ENCODE measurements around the gene DIDO1.
A peak's percentile ranks its signal among the peaks of the same experiment; 100 is the strongest.

The DIDO1 gene

DNA sequence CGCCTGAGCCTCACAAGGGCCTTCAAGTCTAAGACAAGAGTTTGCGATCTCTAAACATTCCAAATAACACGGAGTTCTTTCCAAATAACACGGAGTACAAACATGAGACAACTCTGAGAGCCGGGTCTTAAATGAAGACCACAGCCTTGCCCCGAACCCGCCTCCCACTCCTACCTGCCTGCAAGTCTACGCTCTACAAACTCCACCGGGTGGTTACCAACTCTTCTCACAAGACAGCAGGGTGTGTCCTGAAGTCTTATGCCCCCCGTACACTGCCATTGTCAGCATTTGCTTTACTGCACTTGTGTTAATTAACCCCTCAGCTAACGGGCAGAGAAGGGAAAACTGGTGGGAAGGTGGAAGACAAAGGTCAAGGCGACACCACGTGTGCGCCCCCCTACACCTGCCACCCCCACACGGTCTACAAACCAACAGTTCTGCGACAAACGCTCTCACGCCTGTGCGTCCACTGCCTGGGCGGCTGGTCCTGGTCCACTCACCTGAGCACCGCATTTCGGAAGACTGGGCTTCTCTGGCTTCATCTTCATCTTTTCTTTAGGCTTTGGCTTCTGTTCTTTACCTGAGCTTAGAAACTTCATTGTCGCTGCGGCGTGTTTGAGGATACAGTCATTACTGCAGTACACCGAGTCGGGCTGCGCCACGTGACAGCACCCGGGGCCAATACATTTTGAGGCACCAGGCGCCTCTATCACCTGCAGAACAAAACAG, 19.5 kb downstream of the DIDO1 start:
- Histone ChIP-seq H3K27ac (ENCODE audit: low read depth, low read length, severe bottlenecking) (no peak overlapping the region), H3K9me3 (ENCODE audit: control insufficient read depth, low read length) (no peaks in the 10 kb centered on the region), H3K4me3 (ENCODE audit: extremely low read depth, insufficient read depth, low read length, poor library complexity, severe bottlenecking) (no peak overlapping the region), H3K4me1 (ENCODE audit: control insufficient read depth, insufficient read depth, low read length, poor library complexity, severe bottlenecking) (no peaks in the 10 kb centered on the region), H3K36me3 (ENCODE audit: control insufficient read depth, insufficient read depth, low read length) (peaks cover 99% of the 10 kb centered on the region)
- WGBS, 2 experiments (ENCODE audit: insufficient coverage in 2 of 2): 95 to 98% methylated on average over 23 to 30 of the region's 31 CpGs

DNA sequence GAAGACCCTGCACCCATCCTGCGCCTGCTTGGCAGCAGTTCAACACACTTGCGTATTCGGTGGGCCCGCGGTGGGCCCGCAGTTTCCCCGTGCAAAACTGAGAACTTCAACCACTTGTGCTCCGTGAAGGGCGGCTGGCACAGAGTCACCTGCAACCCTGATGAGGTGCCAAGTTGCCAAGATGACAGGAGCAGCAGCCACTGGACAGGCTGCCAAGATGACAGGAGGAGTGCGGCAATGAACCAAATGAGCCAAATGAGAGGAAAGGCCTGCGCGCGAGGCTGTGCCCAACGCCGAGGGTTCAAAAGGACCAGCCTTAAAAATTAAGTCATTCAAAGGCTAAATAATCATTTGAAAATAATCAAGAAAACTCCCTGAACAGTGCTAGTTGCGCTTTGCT, 20.1 kb downstream of the DIDO1 start:
- Histone ChIP-seq H3K9me3 (ENCODE audit: control insufficient read depth, low read length) (no peaks in the 10 kb centered on the region), H3K27ac (ENCODE audit: low read depth, low read length, severe bottlenecking) (no peak overlapping the region), H3K4me1 (ENCODE audit: control insufficient read depth, insufficient read depth, low read length, poor library complexity, severe bottlenecking) (no peaks in the 10 kb centered on the region), H3K4me3 (ENCODE audit: extremely low read depth, insufficient read depth, low read length, poor library complexity, severe bottlenecking) (no peak overlapping the region), H3K36me3 (ENCODE audit: control insufficient read depth, insufficient read depth, low read length) (peaks cover 99% of the 10 kb centered on the region)
- WGBS, 2 experiments (ENCODE audit: insufficient coverage in 2 of 2): 94 to 97% methylated on average over 16 of the region's 16 CpGs

DNA sequence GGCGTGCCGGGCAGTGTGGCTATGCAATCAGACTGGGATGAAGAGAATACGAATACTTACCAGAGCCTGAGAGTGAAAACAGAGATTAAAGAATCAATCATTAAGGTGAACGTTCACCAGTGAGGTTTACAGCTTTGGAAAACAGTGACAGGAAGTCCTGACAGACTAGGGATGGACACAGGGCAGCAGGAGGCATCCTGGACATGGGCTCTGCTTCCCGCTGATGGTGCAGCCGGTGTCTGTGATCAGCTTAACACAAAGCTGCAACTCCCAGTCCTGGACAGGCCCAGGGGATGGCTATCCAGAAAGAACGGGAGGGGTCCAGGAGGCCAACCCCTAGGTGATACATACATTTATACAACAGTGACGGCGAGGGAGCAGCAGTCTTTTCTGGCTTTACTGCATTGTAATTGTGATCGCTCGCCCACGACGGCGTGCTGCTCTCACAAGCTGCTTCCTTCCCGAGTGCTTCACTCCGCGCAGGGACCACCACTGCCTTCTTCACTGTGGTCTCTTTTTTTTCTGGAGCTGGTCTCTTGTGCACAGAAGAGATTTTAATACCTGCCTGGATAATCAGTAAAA, 20.7 kb downstream of the DIDO1 start:
- WGBS, 2 experiments (ENCODE audit: insufficient coverage in 2 of 2): 94 to 99% methylated on average over 17 of the region's 17 CpGs
- no peaks in the 10 kb centered on the region for H3K4me1 ChIP-seq (ENCODE audit: control insufficient read depth, insufficient read depth, low read length, poor library complexity, severe bottlenecking)
- peaks cover 95% of the 10 kb centered on the region for H3K36me3 ChIP-seq (ENCODE audit: control insufficient read depth, insufficient read depth, low read length)
- no peak overlapping the region for H3K4me3 ChIP-seq (ENCODE audit: extremely low read depth, insufficient read depth, low read length, poor library complexity, severe bottlenecking)
- no peak overlapping the region for H3K27ac ChIP-seq (ENCODE audit: low read depth, low read length, severe bottlenecking)
- no peaks in the 10 kb centered on the region for H3K9me3 ChIP-seq (ENCODE audit: control insufficient read depth, low read length)

DNA sequence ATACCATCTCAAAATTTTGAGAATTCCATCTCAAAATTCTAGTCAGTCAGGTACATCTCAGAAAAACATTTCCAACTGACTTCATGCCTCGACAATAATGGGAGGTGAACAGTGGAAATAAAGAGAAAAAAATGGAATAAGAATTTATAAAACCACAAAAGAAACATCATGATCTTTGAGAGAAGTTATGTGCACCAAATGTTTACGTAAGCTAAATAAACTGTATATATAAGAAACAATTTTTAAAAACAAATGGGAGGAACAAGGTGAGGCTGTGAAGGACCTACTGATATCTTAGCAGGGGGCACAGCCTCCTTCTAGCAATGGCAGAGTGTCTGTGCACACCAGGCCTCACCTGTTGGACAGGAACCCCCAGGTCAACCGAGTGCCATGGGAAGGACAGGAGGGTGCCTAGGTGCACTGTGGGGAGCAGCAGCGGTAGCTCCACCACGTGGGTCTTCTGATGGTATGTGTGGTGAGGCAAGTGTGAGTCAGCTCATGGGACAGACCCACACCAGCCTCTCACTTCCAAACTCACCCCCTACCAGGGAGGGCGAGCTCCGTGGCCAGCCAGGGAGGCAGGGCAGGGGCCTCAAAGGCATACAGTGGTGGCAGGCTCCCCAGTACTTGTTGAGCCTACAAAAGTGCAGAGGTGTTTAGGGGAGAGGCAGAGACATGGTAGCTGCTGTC, 23.2 kb downstream of the DIDO1 start:
- H3K36me3 ChIP-seq (ENCODE audit: control insufficient read depth, insufficient read depth, low read length): peaks cover 80% of the 10 kb centered on the region
- no peaks in the 10 kb centered on the region for H3K4me1 ChIP-seq (ENCODE audit: control insufficient read depth, insufficient read depth, low read length, poor library complexity, severe bottlenecking)
- H3K27ac ChIP-seq (ENCODE audit: low read depth, low read length, severe bottlenecking): no peak overlapping the region
- H3K9me3 ChIP-seq (ENCODE audit: control insufficient read depth, low read length): no peaks in the 10 kb centered on the region
- H3K4me3 ChIP-seq (ENCODE audit: extremely low read depth, insufficient read depth, low read length, poor library complexity, severe bottlenecking): no peak overlapping the region
- WGBS, 2 experiments (ENCODE audit: insufficient coverage in 2 of 2): 86 to 100% methylated on average over 1 of the region's 7 CpGs

DNA sequence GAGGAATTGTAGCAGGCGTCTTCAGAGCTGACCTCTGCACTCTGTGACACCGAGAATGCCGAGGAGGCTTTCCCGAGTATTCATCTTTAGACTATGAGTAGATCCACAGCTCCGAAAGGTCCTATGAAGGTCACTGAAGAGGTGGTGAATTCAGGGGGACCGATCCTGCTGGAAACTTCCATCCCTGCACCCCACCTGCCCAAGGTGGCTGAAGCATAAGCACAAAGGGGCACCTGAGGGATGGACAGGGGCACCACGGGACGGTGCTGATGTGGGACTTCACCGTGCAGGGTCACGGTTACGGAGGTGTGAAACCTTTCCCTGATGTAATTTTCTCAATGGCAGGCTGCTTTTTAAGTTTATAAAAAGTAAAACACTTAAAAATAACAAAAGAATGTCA, 24.4 kb downstream of the DIDO1 start:
- H3K9me3 ChIP-seq (ENCODE audit: control insufficient read depth, low read length): no peaks in the 10 kb centered on the region
- WGBS, 2 experiments (ENCODE audit: insufficient coverage in 2 of 2): 93 to 100% methylated on average over 5 to 6 of the region's 11 CpGs
- no peak overlapping the region for H3K27ac ChIP-seq (ENCODE audit: low read depth, low read length, severe bottlenecking)
- H3K36me3 ChIP-seq (ENCODE audit: control insufficient read depth, insufficient read depth, low read length): peaks cover 79% of the 10 kb centered on the region
- H3K4me1 ChIP-seq (ENCODE audit: control insufficient read depth, insufficient read depth, low read length, poor library complexity, severe bottlenecking): no peaks in the 10 kb centered on the region
- H3K4me3 ChIP-seq (ENCODE audit: extremely low read depth, insufficient read depth, low read length, poor library complexity, severe bottlenecking): no peak overlapping the region

DNA sequence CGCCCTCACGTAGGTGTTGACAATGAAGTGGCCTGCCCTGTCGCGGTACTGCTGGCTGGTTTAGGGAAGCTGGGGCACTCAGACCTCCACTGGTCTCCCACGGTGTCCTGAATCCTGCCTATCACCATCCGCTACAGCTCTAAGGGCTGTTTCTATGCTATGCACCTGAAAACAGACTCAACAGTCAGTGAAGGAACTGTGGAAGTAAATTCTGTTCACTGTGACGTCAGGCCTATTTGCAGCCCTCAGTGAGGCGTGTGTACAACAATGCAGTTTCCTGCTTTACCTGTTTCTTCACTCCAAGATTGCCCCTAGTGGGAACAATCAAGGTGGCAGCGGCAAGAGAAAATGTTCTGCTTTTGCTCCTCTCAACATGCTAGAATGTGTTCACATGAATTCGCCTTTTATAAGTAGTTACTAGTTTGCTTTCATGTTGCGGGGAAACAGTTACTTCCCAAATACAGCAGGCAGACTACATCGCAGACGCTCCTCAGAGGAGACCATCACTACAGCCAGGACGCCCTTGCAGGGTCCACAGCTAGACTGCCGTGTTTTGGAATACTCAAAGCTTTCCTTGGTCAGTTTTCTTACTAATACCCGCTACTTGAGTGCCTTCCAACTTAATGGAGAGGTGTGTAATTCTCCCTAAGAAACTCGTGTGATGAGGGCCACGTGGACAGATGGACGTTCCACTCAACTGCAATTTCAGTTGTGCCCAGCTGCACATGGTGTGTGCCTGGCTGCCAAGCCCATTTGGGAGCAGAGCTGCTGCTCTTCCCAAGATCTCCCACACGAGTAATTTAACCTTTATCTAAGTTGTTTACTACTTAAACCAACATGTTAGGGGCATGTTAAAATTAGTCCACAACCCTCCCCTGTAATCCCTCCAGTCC, 25.4 kb downstream of the DIDO1 start:
- no peaks in the 10 kb centered on the region for H3K9me3 ChIP-seq (ENCODE audit: control insufficient read depth, low read length)

DNA sequence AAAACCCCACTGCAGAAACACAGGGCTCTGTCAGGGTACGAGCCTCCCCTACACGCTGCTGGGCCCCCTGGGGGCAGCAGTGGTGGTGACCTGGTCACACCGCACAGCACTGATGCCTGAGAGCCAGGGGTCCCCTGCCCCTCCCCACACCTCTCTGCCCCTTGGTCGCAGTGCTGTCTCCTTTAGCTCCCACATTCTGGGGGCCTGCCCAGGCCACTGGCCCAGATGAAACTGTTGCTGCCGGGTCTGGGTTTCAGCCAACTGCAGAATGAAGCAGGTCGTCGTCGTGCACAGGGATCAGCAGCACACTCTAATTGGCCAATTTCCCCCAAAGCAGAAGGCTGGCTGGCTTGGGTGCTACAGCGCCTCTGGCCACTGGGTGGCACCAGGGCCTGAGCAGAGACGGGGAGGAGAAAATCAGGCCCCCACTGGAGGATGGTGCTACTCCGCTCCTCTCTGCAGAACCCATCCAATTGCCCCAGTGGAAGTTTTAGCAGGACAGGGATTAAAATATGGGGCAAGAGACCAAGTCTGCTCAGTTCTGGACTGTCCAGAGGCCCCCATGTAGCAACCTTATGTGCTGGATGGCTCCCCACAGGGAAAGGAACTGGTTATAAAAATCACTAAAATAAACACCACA, 26.1 kb downstream of the DIDO1 start:
- Histone ChIP-seq H3K4me3 (ENCODE audit: extremely low read depth, insufficient read depth, low read length, poor library complexity, severe bottlenecking) (no peak overlapping the region), H3K9me3 (ENCODE audit: control insufficient read depth, low read length) (no peaks in the 10 kb centered on the region), H3K27ac (ENCODE audit: low read depth, low read length, severe bottlenecking) (peak overlapping the region; percentile 71), H3K36me3 (ENCODE audit: control insufficient read depth, insufficient read depth, low read length) (peaks cover 78% of the 10 kb centered on the region), H3K4me1 (ENCODE audit: control insufficient read depth, insufficient read depth, low read length, poor library complexity, severe bottlenecking) (no peaks in the 10 kb centered on the region)
- WGBS, 2 experiments (ENCODE audit: insufficient coverage in 2 of 2): 13 to 28% methylated on average over 7 to 10 of the region's 11 CpGs

More for the DNA sequence above, 25.4 kb downstream of the DIDO1 start:
- 82 to 85% methylated on average over 19 to 20 of the region's 20 CpGs for WGBS, 2 experiments (ENCODE audit: insufficient coverage in 2 of 2)
- peak overlapping the region; percentile 71 for H3K27ac ChIP-seq (ENCODE audit: low read depth, low read length, severe bottlenecking)
- H3K4me3 ChIP-seq (ENCODE audit: extremely low read depth, insufficient read depth, low read length, poor library complexity, severe bottlenecking): no peak overlapping the region
- peaks cover 79% of the 10 kb centered on the region for H3K36me3 ChIP-seq (ENCODE audit: control insufficient read depth, insufficient read depth, low read length)
- no peaks in the 10 kb centered on the region for H3K4me1 ChIP-seq (ENCODE audit: control insufficient read depth, insufficient read depth, low read length, poor library complexity, severe bottlenecking)

DNA sequence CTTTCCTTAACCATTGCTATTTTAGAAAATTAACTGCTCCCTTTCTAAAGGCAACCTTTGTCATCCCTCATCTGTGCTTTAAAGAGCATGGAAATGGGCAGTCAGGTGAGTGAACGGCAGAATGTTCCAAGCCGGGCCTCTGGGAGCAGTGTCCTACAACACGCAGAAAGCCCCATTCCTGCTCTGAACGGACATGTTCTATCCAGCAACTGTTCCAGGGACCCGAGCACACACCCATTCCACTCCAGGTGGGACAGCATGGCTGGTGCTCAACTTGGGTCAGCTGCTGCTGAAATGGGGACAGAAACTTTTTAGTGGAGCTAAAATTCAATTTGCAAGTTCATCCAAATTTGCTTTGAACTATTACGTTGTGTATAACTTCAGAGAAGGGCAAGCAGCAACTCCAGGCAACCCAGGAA, 26.7 kb downstream of the DIDO1 start:
- no peak overlapping the region for H3K4me3 ChIP-seq (ENCODE audit: extremely low read depth, insufficient read depth, low read length, poor library complexity, severe bottlenecking)
- peaks cover 79% of the 10 kb centered on the region for H3K36me3 ChIP-seq (ENCODE audit: control insufficient read depth, insufficient read depth, low read length)
- no peak overlapping the region for H3K27ac ChIP-seq (ENCODE audit: low read depth, low read length, severe bottlenecking)
- no peaks in the 10 kb centered on the region for H3K9me3 ChIP-seq (ENCODE audit: control insufficient read depth, low read length)
- WGBS, 2 experiments (ENCODE audit: insufficient coverage in 2 of 2): 83 to 87% methylated on average over 2 to 3 of the region's 6 CpGs
- no peaks in the 10 kb centered on the region for H3K4me1 ChIP-seq (ENCODE audit: control insufficient read depth, insufficient read depth, low read length, poor library complexity, severe bottlenecking)

DNA sequence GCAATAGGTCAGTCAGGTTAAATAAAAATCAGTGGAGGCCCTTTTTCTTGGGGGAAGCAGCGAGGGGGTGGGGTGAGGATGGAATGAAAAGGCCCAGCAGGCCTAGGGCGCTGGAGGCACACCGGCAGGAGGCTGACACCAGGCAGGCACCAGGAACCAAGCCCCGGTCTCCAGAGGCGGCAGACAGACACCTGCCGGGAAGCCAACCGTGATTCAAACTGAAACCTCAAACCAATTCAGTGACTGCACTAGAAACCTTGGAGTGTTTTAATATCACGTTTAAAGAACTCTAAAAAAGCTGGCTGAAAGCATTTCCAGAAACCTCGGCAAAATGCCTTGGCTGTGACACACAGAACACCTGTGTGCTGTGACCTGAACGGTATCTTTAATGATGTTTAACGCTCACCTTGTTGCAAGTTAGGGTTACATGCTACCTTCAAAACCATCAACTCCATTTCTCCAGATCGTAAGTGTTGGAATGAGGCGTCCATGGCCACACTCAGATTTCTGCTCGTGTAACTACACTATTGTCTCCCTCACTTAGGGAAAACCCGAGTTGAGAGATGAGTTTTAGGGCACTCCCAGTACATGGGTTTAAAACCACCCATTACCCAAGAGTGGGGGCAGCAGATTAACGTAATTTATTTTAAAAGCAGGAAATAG, 27.2 kb downstream of the DIDO1 start:
- Histone ChIP-seq H3K9me3 (ENCODE audit: control insufficient read depth, low read length) (no peaks in the 10 kb centered on the region), H3K27ac (ENCODE audit: low read depth, low read length, severe bottlenecking) (no peak overlapping the region), H3K36me3 (ENCODE audit: control insufficient read depth, insufficient read depth, low read length) (peaks cover 79% of the 10 kb centered on the region), H3K4me3 (ENCODE audit: extremely low read depth, insufficient read depth, low read length, poor library complexity, severe bottlenecking) (no peak overlapping the region), H3K4me1 (ENCODE audit: control insufficient read depth, insufficient read depth, low read length, poor library complexity, severe bottlenecking) (no peaks in the 10 kb centered on the region)
- WGBS, 2 experiments (ENCODE audit: insufficient coverage in 2 of 2): 79 to 84% methylated on average over 11 to 14 of the region's 16 CpGs

All from mesodermal cell (in vitro differentiated cells).